ENCODE data around the gene CAPRIN1. TPM values are rescaled to one million over a fixed set of nuclear protein-coding genes. Genes with fewer than 3 reads are reported as not detected.

The CAPRIN1 gene
- polyA plus RNA-seq, 1 of the 3 experiments (the other 2 are of a cell fraction): 67.1 TPM

DNA sequence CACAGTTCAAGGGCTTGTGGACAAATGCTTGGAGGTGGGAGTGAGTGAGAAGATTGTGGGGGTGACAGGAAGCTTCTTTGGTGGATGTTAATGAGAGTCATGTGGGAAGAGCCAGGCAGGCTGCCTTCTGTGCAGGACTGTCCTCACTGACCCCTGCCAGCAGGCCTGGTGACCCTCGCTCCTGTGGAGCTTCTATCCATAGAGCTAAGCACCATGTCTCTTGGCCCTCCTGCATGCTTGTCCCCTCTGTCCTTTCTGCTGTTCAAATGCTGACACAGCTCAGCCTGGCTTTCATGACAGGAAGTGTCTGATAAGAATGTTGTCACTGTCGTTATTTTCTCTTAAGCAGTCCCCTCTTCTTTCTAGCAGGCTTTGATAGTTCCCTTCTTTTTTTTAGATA is 91.5 kb downstream of the CAPRIN1 start:
- Histone ChIP-seq H3K4me3 (ENCODE audit: low read depth in 2 of 2, low read length in 1 of 2) (no peak overlapping the region), H3K4me1 (ENCODE audit: control insufficient read depth in 1 of 2, insufficient read depth in 2 of 2, low read depth in 1 of 2, low read length in 1 of 2) (no peaks in the 10 kb centered on the region), H3K36me3 (replicated peaks in 1 of 2; ENCODE audit: control insufficient read depth in 1 of 2, insufficient read depth in 2 of 2, low read length in 1 of 2) (peaks cover 39 to 96% of the 10 kb centered on the region in 2 experiments), H3K27me3 (ENCODE audit: insufficient read depth) (no peaks in the 10 kb centered on the region), H3K4me2 (no peak overlapping the region), H2AFZ (ENCODE audit: low read depth) (no peak overlapping the region), H3K9ac (no peak overlapping the region), H3K27ac (ENCODE audit: low read depth in 2 of 2, low read length in 1 of 2) (no peak overlapping the region), H3K79me2 (ENCODE audit: insufficient read depth) (no peaks in the 10 kb centered on the region), H3K9me2 (no peaks in the 10 kb centered on the region), H3F3A (replicated peaks; ENCODE audit: insufficient read depth) (no peaks in the 10 kb centered on the region), H3K9me3 (no peaks in the 10 kb centered on the region), H4K20me1 (ENCODE audit: insufficient read depth) (no peaks in the 10 kb centered on the region)
- ChIA-PET POLR2A (no interaction called here), CTCF (interaction anchor here (1.0 to 2.8 kb wide), 3 partner anchors 32 to 349 kb away, joined by 3 to 6 read pairs (median 4); no protein-coding TSS in a partner anchor)
- TF ChIP-seq, protein P1, sequence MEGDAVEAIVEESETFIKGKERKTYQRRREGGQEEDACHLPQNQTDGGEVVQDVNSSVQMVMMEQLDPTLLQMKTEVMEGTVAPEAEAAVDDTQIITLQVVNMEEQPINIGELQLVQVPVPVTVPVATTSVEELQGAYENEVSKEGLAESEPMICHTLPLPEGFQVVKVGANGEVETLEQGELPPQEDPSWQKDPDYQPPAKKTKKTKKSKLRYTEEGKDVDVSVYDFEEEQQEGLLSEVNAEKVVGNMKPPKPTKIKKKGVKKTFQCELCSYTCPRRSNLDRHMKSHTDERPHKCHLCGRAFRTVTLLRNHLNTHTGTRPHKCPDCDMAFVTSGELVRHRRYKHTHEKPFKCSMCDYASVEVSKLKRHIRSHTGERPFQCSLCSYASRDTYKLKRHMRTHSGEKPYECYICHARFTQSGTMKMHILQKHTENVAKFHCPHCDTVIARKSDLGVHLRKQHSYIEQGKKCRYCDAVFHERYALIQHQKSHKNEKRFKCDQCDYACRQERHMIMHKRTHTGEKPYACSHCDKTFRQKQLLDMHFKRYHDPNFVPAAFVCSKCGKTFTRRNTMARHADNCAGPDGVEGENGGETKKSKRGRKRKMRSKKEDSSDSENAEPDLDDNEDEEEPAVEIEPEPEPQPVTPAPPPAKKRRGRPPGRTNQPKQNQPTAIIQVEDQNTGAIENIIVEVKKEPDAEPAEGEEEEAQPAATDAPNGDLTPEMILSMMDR (IDR thresholded peaks at IDR 0.05): no peak
- no peak for TF ChIP-seq YY1 (IDR thresholded peaks at IDR 0.05; ENCODE audit: low read depth)
- no peak for TF ChIP-seq ELF1 (IDR thresholded peaks at IDR 0.05)
- TF ChIP-seq NRF1 (IDR thresholded peaks at IDR 0.05; ENCODE audit: low read depth, low read length): no peak
- 88% methylated on average over 2 of the region's 2 CpGs for WGBS (ENCODE audit: low lambda C conversion rate)
- DNase-seq: no peak

- H4K20me1 ChIP-seq (ENCODE audit: insufficient read depth): no peaks in the 10 kb centered on the region
- no peak overlapping the region for H3K27ac ChIP-seq (ENCODE audit: low read depth in 2 of 2, low read length in 1 of 2)
- H3K4me1 ChIP-seq (ENCODE audit: control insufficient read depth in 1 of 2, insufficient read depth in 2 of 2, low read depth in 1 of 2, low read length in 1 of 2): peaks cover 0 to 6% of the 10 kb centered on the region in 2 experiments; a peak in 2 of 4 replicates
- H3K9me2 ChIP-seq: no peaks in the 10 kb centered on the region
- WGBS (ENCODE audit: low lambda C conversion rate): 100% methylated on average over 5 of the region's 5 CpGs
- H3K4me3 ChIP-seq (ENCODE audit: low read depth in 2 of 2, low read length in 1 of 2): no peak overlapping the region
- ChIA-PET CTCF (interaction anchor here (2.0 kb wide), 1 partner anchor 29 kb away, joined by 5 read pairs; no protein-coding TSS in a partner anchor), POLR2A (no interaction called here)
- no peaks in the 10 kb centered on the region for H3K27me3 ChIP-seq (ENCODE audit: insufficient read depth)
- no peak overlapping the region for H2AFZ ChIP-seq (ENCODE audit: low read depth)
- H3K36me3 ChIP-seq (replicated peaks in 1 of 2; ENCODE audit: control insufficient read depth in 1 of 2, insufficient read depth in 2 of 2, low read length in 1 of 2): peaks cover 37 to 95% of the 10 kb centered on the region in 2 experiments
- no peaks in the 10 kb centered on the region for H3K79me2 ChIP-seq (ENCODE audit: insufficient read depth)
- no peak overlapping the region for H3K4me2 ChIP-seq
- H3K9ac ChIP-seq: no peak overlapping the region
- DNase-seq: no peak
- no peaks in the 10 kb centered on the region for H3F3A ChIP-seq (replicated peaks; ENCODE audit: insufficient read depth)
- no peaks in the 10 kb centered on the region for H3K9me3 ChIP-seq
- TF ChIP-seq NRF1 (IDR thresholded peaks at IDR 0.05; ENCODE audit: low read depth, low read length): no peak
- TF ChIP-seq FOXJ3 (CRISPR knock-in tag; IDR thresholded peaks at IDR 0.05): no peak
- TF ChIP-seq RCOR1 (IDR thresholded peaks at IDR 0.05; ENCODE audit: low read length): no peak
- TF ChIP-seq GABPA (IDR thresholded peaks at IDR 0.05; ENCODE audit: low read depth): no peak
- TF ChIP-seq TEAD4 (IDR thresholded peaks at IDR 0.05; ENCODE audit: borderline replicate concordance, insufficient read depth): no peak
- TF ChIP-seq SIN3A (IDR thresholded peaks at IDR 0.05; ENCODE audit: borderline replicate concordance, low read depth, low read length): no peak
- TF ChIP-seq, protein P2, sequence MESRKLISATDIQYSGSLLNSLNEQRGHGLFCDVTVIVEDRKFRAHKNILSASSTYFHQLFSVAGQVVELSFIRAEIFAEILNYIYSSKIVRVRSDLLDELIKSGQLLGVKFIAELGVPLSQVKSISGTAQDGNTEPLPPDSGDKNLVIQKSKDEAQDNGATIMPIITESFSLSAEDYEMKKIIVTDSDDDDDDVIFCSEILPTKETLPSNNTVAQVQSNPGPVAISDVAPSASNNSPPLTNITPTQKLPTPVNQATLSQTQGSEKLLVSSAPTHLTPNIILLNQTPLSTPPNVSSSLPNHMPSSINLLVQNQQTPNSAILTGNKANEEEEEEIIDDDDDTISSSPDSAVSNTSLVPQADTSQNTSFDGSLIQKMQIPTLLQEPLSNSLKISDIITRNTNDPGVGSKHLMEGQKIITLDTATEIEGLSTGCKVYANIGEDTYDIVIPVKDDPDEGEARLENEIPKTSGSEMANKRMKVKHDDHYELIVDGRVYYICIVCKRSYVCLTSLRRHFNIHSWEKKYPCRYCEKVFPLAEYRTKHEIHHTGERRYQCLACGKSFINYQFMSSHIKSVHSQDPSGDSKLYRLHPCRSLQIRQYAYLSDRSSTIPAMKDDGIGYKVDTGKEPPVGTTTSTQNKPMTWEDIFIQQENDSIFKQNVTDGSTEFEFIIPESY (IDR thresholded peaks at IDR 0.05; ENCODE audit: borderline replicate concordance, low read depth): no peak
- no peak for TF ChIP-seq GATA2 (CRISPR knock-in tag; IDR thresholded peaks at IDR 0.05)
- TF ChIP-seq REST (IDR thresholded peaks at IDR 0.05; ENCODE audit: low read depth, low read length): no peak
- no peak for TF ChIP-seq IRF3 (IDR thresholded peaks at IDR 0.05; ENCODE audit: low read depth, low read length)
- TF ChIP-seq YY1 (IDR thresholded peaks at IDR 0.05; ENCODE audit: low read depth): no peak
- TF ChIP-seq, protein P3, sequence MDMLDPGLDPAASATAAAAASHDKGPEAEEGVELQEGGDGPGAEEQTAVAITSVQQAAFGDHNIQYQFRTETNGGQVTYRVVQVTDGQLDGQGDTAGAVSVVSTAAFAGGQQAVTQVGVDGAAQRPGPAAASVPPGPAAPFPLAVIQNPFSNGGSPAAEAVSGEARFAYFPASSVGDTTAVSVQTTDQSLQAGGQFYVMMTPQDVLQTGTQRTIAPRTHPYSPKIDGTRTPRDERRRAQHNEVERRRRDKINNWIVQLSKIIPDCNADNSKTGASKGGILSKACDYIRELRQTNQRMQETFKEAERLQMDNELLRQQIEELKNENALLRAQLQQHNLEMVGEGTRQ (IDR thresholded peaks at IDR 0.05; ENCODE audit: borderline replicate concordance, low read depth, low read length): no peak
- TF ChIP-seq FOSL2 (IDR thresholded peaks at IDR 0.05; ENCODE audit: borderline replicate concordance, low read depth): no peak
- no peak for TF ChIP-seq USF1 (IDR thresholded peaks at IDR 0.05; ENCODE audit: borderline replicate concordance, low read depth)
- TF ChIP-seq ELF1 (IDR thresholded peaks at IDR 0.05): no peak
Measured at GRCh38 chr11:34145073-34145472, 93.5 kb downstream of the CAPRIN1 start.
